GM18498 (cell line): ENCODE measurements around the gene TMEM165.
A peak's percentile ranks its signal among the peaks of the same experiment; 100 is the strongest.

Source experiments
- ATAC-seq: cut with Tn5 transposase; IDR thresholded peaks from one replicate; pipeline ENCODE4 v1.9.1; 2021; ENCODE audit warnings: mild to moderate bottlenecking, moderate library complexity; ENCODE audit not compliant: unreplicated experiment

Gene TMEM165

GRCh38 chr4:55367084-55367722 lies 28.6 kb upstream of the TMEM165 start:
- no peak for ATAC-seq

GRCh38 chr4:55369968-55370367 lies 25.8 kb upstream of the TMEM165 start:
- ATAC-seq: no peak

- no peak for ATAC-seq
Measured at GRCh38 chr4:55372259-55372658, 23.5 kb upstream of the TMEM165 start.

GRCh38 chr4:55373461-55373860 lies 22.3 kb upstream of the TMEM165 start:
- no peak for ATAC-seq

- ATAC-seq: no peak
Measured at GRCh38 chr4:55376698-55377097, 19.1 kb upstream of the TMEM165 start.

GRCh38 chr4:55378617-55379467 lies 16.9 kb upstream of the TMEM165 start:
- ATAC-seq: no peak

GRCh38 chr4:55380576-55380975 lies 15.2 kb upstream of the TMEM165 start:
- ATAC-seq: no peak

- ATAC-seq: no peak
Measured at GRCh38 chr4:55381502-55381901, 14.3 kb upstream of the TMEM165 start.

GRCh38 chr4:55382488-55383003 lies 13.2 kb upstream of the TMEM165 start:
- ATAC-seq: no peak

GRCh38 chr4:55385201-55385649 lies 10.5 kb upstream of the TMEM165 start:
- ATAC-seq: no peak

GRCh38 chr4:55386073-55386472 lies 9.7 kb upstream of the TMEM165 start:
- peak; percentile 81 for ATAC-seq

- ATAC-seq: no peak
Measured at GRCh38 chr4:55386840-55387239, 8.9 kb upstream of the TMEM165 start.

GRCh38 chr4:55393461-55394320 lies 2.1 kb upstream of the TMEM165 start:
- ATAC-seq: no peak

- no peak for ATAC-seq
Measured at GRCh38 chr4:55395218-55395528, 584 bp upstream of the TMEM165 start.

GRCh38 chr4:55396308-55397125 lies 760 bp downstream of the TMEM165 start:
- ATAC-seq: peak; percentile 35

GRCh38 chr4:55397126-55397436 lies 1.3 kb downstream of the TMEM165 start:
- no peak for ATAC-seq

GRCh38 chr4:55397520-55398321 lies 2.0 kb downstream of the TMEM165 start:
- no peak for ATAC-seq

GRCh38 chr4:55398461-55398860 lies 2.7 kb downstream of the TMEM165 start:
- ATAC-seq: no peak

GRCh38 chr4:55398966-55399365 lies 3.2 kb downstream of the TMEM165 start:
- no peak for ATAC-seq

- no peak for ATAC-seq
Measured at GRCh38 chr4:55399581-55399980, 3.8 kb downstream of the TMEM165 start.
